GM18858 (cell line): Measurements from ENCODE around the gene ZCCHC24.

Source experiments
- ATAC-seq: cut with Tn5 transposase; IDR thresholded peaks from one replicate; pipeline ENCODE4 v1.9.1; 2021; ENCODE audit not compliant: unreplicated experiment

ZCCHC24 gene

DNA sequence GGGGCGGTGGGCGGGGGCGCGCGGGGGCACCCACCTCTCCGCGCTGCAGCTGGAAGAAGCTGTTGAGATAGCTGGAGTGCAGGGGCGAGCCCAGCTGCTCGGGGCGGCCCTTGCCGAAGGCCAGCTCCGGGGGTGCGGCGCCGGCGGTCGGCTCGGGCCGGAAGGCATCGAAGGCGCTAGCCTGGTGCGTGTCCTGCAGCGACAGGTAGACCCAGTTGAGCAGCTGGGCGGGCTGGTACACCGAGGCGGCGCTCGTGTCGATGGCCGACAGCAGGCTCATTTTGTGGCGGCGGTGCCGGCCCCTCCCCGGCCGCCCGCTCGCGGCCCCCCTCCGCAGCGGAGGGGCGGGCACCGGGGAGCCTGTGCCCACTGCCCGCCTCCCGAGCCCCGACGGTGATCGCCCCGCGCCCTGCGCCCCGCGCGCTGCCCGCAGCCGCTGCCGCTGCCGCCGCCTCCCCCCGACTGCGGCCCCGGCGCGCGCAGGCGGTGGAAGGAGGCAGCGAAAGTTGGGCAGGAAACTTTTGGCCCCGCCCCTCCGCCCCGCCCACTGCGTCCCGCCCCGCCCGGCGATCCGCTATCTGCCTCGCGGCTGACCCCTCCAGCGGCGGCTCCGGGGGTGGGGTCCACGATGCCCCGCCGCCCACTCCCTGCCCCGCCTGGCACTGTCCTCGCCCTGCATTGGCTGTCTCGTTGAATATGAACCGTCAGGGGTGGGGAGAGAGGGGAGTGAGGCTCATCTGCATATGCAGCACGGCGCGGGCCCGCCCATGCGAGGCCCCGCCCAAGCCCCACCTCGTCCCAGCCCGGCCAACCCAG lies at the start of gene ZCCHC24:
Gene ZCCHC24 (minus strand): TSS at position 464 of the 816 bp plus-strand sequence. CDS start 184 bp downstream, at position 280.
- peak; percentile 95 for ATAC-seq

DNA sequence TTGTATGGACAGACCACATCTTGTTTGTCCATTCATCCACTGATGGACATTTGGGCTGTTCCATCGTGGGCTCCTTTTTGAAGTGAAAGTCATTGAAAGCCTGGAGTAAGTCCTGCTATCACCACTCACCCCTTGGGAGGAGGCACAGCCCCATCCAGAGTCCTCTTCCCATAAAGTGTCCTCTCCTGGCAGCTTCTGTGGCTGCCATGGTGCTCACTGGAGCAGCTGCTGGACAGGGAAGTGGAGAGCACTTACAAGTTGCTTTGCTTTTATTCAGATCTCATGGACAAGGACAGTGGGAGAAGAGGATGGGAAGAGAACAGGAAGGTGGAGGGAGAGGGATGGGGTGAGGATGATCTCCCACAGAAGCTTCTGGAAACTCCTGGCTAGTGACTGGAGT lies 48.4 kb upstream of the ZCCHC24 start:
- ATAC-seq: no peak

DNA sequence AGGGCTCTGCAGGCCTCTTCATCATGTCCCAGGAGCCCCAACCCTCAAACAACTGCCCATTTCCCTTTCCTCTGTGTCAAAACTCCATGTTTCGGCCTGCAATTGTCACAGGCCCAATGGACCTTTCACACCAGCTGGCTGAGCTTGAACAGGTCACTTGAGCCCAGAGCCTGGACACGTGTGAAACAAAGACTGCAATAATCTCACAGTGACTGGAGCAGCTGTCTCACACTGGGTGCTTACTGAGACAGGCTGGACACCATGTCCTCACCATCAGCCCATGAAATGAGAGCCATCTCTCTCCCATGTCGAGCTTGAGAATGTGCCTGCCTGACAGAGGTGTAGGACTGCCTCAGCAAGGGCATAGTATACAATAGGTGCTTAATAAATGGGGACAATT lies 47.4 kb upstream of the ZCCHC24 start:
- no peak for ATAC-seq

DNA sequence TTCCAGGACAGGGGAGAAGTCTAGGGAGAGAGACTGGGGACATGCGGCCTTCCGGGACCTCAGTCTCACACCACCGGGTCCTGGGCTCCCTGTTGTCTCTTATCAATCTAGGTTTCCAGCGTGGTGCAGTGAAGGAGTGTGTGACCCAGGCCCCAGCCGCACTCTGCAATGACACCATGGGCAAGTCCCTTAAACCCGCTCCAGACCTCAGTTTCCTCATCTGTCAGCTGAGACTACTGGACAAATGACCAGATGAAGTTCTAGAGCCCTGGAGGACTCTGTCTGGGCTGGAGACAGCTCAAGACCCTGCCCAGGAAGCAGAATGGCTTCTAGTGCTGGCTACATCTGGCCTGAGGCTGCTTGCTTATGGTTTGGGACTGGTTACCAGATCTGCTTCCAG lies 46.8 kb upstream of the ZCCHC24 start:
- no peak for ATAC-seq

DNA sequence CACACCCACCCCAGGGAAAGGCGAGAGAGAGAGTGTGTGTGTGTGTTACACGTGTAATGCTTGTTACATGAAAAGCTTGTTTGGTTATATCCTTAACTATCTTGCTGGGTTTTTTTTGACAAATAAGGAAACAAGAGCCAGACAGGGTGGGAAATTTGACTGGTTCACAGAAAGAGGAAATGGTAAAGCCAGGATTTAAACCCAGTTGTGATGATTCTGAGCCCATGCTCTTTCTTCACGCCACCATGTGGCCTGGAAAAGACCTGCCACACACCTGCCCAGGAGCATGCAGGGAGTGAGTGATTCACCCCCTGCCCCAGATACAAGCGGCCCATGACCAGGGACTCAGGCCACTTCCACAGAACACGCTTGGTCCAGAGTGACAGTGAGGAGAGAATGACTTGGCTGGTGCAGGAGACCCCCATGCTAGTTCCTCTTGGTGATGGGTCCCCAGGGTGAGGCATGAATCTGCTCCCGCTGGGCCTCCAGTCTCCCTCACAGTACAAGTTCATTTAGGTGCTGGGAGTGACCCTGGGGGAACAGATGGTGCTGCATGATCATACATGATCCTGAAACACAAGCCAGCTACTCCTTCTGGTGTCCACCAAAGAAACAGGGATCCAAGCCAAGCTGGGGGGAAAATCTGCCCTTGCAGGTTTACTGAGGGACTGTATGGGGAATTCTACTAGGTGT lies 45.9 kb upstream of the ZCCHC24 start:
- no peak for ATAC-seq

DNA sequence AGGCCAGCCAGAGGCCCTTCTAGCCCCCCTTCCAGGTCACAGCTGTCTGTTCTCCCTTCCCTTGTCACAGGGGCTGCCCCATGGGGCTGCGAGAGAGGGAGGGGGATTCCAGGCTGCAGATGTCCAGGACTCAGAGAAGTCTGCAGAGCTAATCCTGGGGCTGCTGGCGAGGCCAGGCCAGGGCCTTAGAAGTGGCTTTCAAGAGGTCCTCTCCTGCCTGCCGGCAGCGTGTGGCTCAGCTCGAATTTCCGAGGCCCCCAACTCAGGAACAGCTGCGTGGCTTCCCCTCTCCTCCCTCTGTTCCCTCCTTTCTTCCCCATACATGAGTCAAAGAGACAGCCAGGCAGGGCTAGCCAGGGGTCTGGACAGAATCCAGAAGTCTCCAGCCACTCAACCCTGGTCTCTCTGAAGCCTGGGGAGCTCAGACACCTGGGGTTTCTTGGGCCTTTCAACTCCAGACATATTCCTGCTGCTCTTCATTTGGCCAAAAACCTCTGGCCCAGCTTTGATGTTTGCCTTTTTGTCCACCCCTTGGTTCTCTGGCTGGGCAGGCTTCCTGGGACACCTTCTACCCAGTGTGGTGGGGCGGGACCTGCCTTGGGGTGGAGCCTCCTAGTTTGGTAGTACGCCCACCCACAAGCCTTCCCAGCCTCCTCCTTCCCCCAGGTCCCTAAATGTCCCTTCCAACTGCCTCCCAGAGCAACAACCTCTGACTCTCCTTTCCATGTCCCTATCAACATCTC lies 45.1 kb upstream of the ZCCHC24 start:
- no peak for ATAC-seq

DNA sequence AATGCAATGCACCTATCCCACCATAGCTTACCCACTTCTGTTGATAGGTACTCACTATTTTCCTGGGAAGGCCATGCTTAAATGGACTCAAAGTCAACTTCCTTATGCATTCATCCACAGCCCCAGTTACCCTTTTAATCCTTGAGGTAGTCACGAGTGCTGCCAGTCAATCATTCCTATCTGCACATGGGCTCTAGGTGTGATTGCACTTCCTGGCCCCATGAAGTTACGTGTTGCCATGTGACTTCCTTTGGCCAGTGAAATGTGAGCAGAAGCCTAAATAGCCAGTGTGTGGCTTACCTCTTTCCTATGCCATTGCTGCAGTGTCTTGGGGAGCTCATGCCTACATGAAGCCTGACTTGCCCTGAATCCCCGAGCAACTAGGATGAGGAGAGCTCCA lies 43.4 kb upstream of the ZCCHC24 start:
- no peak for ATAC-seq

DNA sequence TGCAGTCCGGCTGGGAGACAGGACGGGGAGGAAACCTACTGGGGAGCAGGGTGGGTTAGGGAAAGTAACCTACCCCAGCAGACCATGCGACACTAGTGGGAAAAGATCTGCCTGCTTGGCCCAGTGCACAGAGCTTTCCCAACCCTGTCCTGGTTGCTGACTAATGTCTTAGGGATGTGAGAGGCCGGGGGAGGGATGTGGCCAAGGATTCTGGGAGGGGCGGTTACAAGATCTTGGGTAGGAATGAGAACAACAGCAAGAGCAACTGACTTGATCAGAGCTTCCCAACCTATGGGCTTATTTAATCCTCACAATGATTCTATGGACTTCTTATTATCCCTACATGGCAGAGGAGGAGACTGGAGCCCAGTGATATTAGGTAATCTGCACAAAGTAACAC lies 42.9 kb upstream of the ZCCHC24 start:
- no peak for ATAC-seq

DNA sequence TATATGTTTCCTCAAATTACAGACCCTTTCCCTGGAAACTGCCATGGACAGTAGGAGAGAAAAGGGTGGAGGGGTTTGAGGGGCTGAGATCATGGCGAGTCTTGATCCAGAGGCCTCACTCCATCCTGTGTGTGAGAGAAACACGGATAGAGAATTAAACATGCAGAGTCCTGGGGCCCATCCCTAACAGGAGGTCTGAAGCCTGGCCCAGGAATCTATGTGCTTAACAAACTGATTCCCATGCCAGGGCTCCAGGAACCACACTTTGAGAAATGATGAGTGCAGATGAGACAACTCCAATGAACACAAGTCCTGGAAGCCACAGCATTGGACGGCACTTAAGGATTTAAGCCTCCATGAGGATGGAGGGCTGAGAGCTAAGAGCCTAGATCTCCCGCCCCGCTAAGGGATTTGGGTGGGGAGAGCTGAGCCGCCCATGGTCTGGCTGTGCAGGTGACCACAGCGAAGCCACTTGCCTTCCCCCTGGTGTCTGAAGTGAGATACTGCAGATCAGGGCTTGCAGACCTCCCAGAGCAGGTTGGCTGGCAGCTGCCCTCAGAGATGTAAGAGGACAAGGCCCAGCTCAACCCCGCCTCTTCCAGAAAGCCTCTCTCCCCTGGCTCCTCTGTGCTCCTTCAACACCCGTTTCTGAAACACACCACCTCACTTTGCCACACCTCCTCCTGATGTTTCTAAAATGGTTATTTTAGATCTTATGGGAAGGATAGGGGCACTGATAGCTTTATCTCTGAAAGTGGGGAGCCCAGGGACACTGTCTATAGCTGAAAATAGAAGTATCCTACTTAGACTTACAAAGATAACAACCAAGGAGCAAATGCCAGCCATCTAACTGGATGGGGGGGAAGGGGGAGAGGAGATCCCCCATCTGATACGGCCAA lies 42.1 kb upstream of the ZCCHC24 start:
- ATAC-seq: peak; percentile 59

DNA sequence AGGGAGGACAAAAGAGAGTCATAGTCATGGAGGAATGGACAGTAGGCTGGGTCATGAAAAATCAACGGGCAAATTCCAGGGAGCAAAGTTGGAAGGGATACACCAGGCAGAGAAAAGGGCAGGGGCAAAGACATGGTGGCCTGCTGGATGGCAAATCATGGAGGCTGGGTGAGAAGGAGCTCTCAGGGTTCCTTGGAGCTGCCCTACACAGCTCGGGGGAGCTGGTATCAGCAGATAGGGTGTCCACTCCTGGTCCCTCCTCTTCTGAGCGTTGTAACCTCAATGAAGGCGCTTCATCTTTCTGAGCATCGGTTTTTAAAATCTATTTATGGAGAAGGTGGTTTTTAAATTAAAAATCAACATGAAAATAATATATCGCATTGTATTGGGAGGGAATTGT lies 39.1 kb upstream of the ZCCHC24 start:
- no peak for ATAC-seq

DNA sequence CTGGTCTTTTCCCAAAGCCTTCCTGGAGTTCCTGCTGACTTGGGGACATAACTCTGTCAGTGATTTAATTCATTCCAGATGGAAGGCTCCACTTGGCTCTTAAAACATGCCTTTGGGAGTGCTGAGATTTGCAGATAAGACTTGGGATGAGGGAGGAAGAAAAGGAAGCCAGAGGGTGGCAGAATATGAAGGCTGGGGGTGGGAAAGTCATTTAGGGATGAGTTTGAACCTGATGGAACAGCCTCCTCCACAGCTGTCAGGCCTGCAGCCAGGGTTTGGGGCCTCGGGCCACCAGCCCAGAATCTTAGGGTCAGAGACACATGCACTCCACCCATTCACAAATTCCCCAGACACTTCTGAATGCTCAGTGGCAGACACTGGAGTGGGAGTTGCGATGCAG lies 38.5 kb upstream of the ZCCHC24 start:
- no peak for ATAC-seq

DNA sequence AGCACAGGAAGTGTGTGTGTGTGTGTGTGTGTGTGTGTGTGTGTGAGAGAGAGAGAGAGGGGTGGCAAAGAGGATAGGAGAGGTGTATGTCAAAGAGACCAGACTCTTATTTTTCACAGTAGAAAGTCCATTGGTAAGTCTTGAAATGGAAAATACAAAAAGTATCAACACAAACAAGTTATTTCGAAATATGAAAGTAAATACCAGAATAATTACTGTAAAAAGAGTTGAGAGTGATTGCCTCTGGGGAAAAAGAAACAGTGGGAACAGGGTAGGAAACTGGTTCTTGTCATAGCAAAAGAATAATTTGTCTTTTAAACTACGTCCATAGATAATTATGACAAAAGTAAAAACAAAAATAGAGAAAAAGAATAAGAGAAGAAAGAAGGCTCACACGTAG lies 37.9 kb upstream of the ZCCHC24 start:
- ATAC-seq: no peak

DNA sequence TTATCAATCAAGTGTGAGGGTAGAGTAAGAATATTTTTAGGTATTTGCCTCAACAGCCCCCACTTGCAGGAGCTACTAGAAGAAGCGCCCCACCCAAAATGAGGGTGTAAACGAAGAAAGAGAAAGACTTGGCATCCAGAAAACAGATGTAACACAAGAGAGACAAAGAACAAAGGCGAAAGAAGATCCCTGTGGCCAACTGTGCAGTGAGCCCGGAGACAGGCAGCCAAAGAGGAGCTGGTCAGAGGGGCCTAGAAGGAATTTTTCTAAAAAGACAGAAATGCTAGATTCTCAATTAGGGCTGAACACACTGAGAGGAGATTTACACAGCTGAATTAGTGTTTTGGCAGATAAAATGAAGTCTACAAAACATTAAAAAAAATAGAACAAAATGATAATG lies 37.3 kb upstream of the ZCCHC24 start:
- ATAC-seq: no peak

DNA sequence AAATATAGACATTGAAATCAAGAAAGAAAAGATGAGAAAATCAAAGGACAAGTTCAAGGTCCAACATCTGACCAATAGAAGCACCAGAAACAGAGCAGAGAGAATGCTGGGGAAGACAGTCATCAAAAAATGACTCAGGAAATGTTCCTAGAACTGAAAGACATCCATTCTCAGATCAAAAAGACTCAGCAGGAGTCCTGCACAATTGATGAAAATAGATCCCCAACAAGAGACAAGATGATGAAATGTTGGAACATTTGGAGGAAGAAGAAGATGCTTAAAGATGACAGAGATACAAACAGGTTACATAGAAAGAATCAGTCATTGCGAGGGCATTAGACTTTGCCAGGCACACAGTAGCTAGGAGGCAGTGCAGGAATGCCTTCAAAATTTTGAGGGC lies 36.9 kb upstream of the ZCCHC24 start:
- ATAC-seq: no peak

DNA sequence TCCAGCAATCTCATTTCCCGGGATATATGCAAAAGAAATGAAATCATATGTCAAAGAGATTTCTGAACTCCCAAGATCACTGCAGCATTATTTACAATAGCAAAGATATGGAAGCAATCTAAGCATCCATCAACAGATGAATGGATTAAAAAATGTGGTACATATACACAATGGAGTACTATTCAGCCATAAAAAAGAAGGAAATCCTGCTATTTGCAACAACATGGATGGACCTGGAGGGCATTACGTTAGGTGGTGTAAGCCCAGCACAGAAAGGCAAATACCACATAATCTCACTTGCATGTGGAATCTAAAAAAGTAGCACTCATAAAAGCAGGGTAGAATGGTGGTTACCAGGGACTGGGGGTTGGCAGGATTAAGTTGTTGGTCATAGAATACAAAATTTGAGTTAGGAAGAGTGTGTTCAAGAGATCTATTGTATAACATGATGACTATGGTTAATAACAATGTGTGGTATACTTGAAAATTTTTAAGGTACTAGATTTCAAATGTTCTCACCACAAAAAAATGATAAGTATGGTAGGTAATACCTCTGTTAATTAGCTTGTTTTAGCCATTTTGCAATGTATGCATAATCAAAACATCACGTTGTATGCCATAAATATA lies 34.0 kb upstream of the ZCCHC24 start:
- no peak for ATAC-seq

DNA sequence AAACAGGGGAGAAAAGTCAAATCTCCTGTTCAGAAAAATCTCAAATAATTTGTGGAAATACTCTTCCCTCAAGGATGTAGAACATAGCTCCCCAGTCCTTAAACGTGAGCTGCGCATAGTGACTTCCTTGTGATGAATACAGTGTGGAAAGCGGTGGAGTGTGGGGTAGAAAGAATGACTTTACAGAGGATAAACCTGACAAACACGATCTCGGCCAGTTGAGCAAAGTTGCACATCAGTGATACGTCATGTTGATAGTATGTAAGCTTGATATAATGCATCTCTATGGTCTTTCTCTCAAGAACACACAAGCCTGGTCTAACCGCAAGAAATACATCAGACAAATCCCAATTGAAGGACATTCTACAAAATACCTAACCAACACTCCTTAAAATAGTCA lies 32.0 kb upstream of the ZCCHC24 start:
- ATAC-seq: no peak

DNA sequence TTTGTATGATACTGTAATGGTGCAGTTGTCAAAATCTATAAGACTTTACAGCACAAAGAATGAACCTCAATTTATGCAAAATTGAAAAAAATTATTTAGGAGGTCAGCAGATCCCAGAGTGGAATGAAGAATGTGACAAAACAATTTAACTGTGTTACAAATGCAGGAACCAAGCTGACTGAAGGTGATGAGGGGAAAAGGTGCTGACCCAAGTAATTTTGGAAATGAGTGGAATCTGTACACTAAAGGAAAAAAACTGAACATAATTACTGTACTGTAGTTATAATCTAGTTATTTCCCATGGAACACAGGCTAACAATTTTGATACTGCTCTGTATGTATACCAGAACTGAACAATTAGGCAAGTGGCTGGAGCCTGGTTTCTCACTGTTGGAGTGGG lies 31.2 kb upstream of the ZCCHC24 start:
- no peak for ATAC-seq

DNA sequence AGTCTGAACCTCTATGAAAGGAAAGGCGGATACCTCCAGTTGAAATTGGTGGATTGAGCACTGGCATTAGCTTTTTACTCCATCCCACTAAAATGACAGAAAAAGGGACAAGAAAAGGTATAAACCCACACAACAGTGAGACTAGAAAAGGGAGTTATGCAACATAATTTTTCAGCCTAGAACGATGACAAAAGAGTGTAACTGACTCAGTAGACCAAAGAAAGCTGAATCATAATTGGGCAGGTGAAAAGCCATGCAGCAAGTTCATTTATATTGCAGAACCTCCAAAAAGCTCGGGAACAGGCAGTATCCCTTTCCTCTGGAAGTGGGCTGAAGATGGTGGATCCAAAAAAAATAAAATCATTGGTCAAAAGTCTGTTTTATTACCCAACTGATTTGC lies 30.5 kb upstream of the ZCCHC24 start:
- ATAC-seq: no peak

DNA sequence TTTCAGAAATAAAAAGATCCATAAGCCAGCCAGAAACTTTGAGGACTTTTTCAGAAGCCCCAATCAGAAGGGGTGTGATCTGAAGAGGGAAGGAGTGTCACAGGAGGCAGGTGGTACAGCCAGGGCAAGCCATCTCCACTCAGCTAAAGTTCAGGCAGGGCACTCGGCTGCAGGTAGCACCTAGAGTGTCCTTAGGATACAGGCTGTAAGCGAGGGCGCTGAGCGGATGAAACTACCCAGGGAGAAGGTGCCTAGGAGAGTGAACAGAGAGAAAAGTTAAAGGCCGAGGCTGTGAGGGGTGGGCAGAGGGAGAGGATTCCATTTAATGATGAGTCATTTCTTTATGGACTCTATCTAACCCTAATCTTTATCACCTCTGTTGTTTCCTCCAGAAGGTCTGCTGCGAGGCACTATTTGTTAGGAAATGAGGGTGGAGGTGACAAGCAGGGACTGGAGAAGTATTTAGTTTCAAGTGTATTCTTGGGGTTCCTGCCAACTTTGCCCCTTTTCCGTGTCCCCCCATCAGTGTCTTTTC lies 29.8 kb upstream of the ZCCHC24 start:
- no peak for ATAC-seq

DNA sequence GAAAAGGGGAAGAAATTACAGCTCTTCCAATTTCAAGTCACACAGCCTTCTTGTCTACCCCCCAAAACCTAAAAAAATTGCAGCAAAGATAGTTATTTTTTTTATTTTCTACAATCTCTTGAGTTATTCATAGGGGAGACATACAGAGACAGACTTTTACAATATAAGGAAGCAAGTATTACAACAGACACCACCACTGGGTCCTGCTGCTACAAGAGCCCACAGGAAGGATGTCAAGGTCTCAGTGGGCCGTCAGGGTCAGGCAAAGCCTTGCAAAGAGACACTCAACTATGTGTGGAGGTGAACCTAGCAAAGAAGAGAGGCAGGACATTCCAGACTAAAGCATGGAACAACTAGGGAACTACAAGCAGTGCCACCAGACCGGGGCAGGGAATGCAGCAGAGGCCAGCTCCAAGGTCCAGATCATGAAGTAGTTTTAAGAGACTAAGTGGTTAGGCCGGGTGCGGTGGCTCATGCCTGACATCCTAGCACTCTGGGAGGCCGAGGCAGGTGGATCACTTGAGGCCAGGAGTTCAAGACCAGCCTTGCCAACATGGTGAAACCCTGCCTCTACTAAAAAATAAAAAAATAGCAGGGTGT lies 28.2 kb upstream of the ZCCHC24 start:
- ATAC-seq: no peak
